ENCODE results near the gene ZSCAN26. TPM values are rescaled to one million over a fixed set of nuclear protein-coding genes. Genes with fewer than 3 reads are reported as not detected.
"Not testable (repeated sequence)": the region's sequence is repeated elsewhere in the genome, so short reads cannot be mapped to it uniquely, and the experiment has no call there.

ZSCAN26 gene
- total and polyA plus RNA-seq, 2 experiments from 2014 or later = 15.0 to 17.5 TPM

DNA sequence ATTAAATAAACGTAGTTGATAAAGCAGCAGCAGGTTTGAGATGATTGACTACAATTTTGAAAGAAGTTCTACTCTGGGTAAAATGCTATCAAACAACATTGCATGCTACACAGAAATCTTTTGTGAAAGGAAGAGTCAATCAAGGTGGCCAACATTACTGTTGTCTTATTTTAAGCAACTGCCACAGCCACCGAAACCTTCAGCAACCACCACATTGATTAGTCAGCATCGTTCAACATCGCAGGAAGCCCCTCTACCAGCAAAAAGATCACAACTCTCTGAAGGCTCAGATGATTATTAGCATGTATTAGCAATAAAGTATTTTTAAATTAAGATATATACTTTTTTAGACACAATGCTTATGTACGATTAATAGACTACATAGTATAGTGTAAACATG, 28.4 kb downstream of the ZSCAN26 start:
- no peak for DNase-seq
- H3K9me3 ChIP-seq (ENCODE audit: low read depth) = no peaks in the 10 kb centered on the region
- H3K9ac ChIP-seq = no peak overlapping the region
- H2AFZ ChIP-seq = no peak overlapping the region
- H3K27ac ChIP-seq = no peak overlapping the region
- no peaks in the 10 kb centered on the region for H4K20me1 ChIP-seq (ENCODE audit: insufficient read depth)
- H3K36me3 ChIP-seq (ENCODE audit: low read depth) = no peaks in the 10 kb centered on the region
- TF ChIP-seq EZH2 (IDR thresholded peaks at IDR 0.05; ENCODE audit: insufficient read depth, poor library complexity, severe bottlenecking) (no peak), EZH2phosphoT487 (IDR thresholded peaks at IDR 0.05; ENCODE audit: insufficient read depth, low read depth) (no peak)
- no peaks in the 10 kb centered on the region for H3K79me2 ChIP-seq (ENCODE audit: insufficient read depth)
- H3K4me1 ChIP-seq (ENCODE audit: insufficient read depth) = no peaks in the 10 kb centered on the region
- H3K27me3 ChIP-seq (replicated peaks; ENCODE audit: insufficient read depth) = no peaks in the 10 kb centered on the region
- H3F3A ChIP-seq (ENCODE audit: insufficient read depth) = no peaks in the 10 kb centered on the region
- no peaks in the 10 kb centered on the region for H3K9me2 ChIP-seq (ENCODE audit: insufficient read depth)
- no peak overlapping the region for H3K4me2 ChIP-seq (ENCODE audit: unreplicated experiment)
- in situ Hi-C loops (cut with MboI) = no loop called here
- 95 to 97% methylated on average over 5 of the region's 5 CpGs for WGBS, 2 experiments (ENCODE audit: low coverage in 1 of 2, low lambda C conversion rate in 2 of 2, missing lambda C conversion rate in 2 of 2)
- no peak overlapping the region for H3K4me3 ChIP-seq

DNA sequence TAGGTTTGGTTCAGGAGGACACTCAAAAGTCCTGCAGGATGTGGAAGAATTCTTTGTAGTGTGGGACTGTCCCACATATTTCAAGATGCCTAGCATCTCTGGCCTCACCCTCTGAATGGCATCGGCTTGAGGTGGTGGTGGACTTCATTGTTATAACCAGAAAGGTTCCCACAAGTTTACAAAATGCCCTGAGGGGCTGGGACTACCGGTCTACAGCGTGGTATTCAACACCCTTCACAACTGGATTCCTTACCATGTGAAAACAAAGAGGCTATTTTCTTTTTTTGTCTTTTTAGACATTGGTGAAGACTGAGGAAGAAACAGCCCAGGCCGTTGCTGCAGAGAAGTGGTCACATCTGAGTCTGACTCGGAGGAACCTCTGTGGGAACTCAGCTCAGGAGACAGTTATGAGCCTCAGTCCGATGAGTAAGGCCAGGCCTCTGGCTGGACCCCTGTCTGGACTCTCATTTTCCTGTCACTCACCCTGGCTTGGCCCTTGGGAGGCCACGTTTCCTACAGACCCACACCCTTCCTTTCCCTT, 29.6 kb downstream of the ZSCAN26 start:
- WGBS, 2 experiments (ENCODE audit: low coverage in 1 of 2, low lambda C conversion rate in 2 of 2, missing lambda C conversion rate in 2 of 2) = 95 to 98% methylated on average over 7 of the region's 7 CpGs

DNA sequence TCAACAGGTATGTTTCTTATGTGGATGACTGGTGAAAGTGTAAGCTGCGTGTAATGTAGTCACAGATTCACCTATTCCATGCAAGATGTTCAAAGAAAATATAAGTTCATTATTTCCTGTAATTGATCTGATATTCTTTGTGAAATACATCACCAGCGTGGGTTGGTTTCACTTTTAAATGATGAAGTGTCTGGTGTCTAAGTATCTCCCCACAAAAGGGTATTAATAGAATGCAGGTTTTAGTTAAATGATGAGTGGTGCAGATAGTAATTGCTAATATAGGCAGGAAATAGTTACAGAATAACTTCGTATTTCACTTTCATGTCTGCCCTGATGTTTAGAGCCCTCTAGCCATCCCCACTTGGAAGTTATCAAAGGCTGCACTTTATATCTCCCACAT, 36.6 kb downstream of the ZSCAN26 start:
- in situ Hi-C loops (cut with MboI) = no loop called here
- H3K27ac ChIP-seq = no peak overlapping the region
- no peaks in the 10 kb centered on the region for H3K4me1 ChIP-seq (ENCODE audit: insufficient read depth)
- WGBS, 2 experiments (ENCODE audit: low coverage in 1 of 2, low lambda C conversion rate in 2 of 2, missing lambda C conversion rate in 2 of 2) = 97 to 98% methylated on average over 3 of the region's 3 CpGs
- no peaks in the 10 kb centered on the region for H3K27me3 ChIP-seq (replicated peaks; ENCODE audit: insufficient read depth)
- H2AFZ ChIP-seq = no peak overlapping the region
- H3K9me2 ChIP-seq (ENCODE audit: insufficient read depth) = no peaks in the 10 kb centered on the region
- DNase-seq = no peak
- no peaks in the 10 kb centered on the region for H3F3A ChIP-seq (ENCODE audit: insufficient read depth)
- no peak overlapping the region for H3K4me3 ChIP-seq
- TF ChIP-seq EZH2phosphoT487 (IDR thresholded peaks at IDR 0.05; ENCODE audit: insufficient read depth, low read depth) (no peak), EZH2 (IDR thresholded peaks at IDR 0.05; ENCODE audit: insufficient read depth, poor library complexity, severe bottlenecking) (no peak)
- H3K9ac ChIP-seq = no peak overlapping the region
- no peaks in the 10 kb centered on the region for H3K79me2 ChIP-seq (ENCODE audit: insufficient read depth)
- H3K9me3 ChIP-seq (ENCODE audit: low read depth) = no peaks in the 10 kb centered on the region
- no peaks in the 10 kb centered on the region for H4K20me1 ChIP-seq (ENCODE audit: insufficient read depth)
- peaks cover 7% of the 10 kb centered on the region; the same call in 1 of the 2 replicates for H3K36me3 ChIP-seq (ENCODE audit: low read depth)
- H3K4me2 ChIP-seq (ENCODE audit: unreplicated experiment) = no peak overlapping the region

More for the DNA sequence above, 29.6 kb downstream of the ZSCAN26 start:
- H3K4me1 ChIP-seq (ENCODE audit: insufficient read depth) = no peaks in the 10 kb centered on the region
- no peaks in the 10 kb centered on the region for H3K79me2 ChIP-seq (ENCODE audit: insufficient read depth)
- DNase-seq = no peak
- no peak overlapping the region for H3K9ac ChIP-seq
- H2AFZ ChIP-seq = no peak overlapping the region
- no peaks in the 10 kb centered on the region for H4K20me1 ChIP-seq (ENCODE audit: insufficient read depth)
- no peaks in the 10 kb centered on the region for H3F3A ChIP-seq (ENCODE audit: insufficient read depth)
- no peak overlapping the region for H3K27ac ChIP-seq
- no peaks in the 10 kb centered on the region for H3K9me2 ChIP-seq (ENCODE audit: insufficient read depth)
- H3K36me3 ChIP-seq (ENCODE audit: low read depth) = peaks cover 7% of the 10 kb centered on the region; the same call in 1 of the 2 replicates
- TF ChIP-seq EZH2phosphoT487 (IDR thresholded peaks at IDR 0.05; ENCODE audit: insufficient read depth, low read depth) (no peak), EZH2 (IDR thresholded peaks at IDR 0.05; ENCODE audit: insufficient read depth, poor library complexity, severe bottlenecking) (no peak)
- H3K9me3 ChIP-seq (ENCODE audit: low read depth) = no peaks in the 10 kb centered on the region
- no peak overlapping the region for H3K4me3 ChIP-seq
- H3K27me3 ChIP-seq (replicated peaks; ENCODE audit: insufficient read depth) = no peaks in the 10 kb centered on the region
- in situ Hi-C loops (cut with MboI) = no loop called here
- no peak overlapping the region for H3K4me2 ChIP-seq (ENCODE audit: unreplicated experiment)

DNA sequence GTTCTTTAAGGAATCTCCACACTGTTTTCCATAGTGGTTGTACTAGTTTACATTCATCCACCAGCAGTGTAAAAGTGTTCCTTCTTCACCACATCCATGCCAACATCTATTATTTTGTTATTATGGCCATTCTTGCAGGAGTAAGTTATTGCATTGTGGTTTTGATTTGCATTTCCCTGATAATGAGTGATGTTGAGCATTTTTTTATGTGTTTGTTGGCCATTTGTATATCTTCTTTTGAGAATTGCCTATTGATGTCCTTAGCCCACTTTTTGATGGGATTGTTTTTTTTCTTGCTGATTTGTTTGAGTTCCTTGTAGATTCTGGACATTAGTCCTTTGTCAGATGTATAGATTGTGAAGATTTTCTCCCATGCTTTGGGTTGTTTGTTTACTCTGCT, 39.4 kb downstream of the ZSCAN26 start:
- in situ Hi-C loops (cut with MboI); H3F3A ChIP-seq (ENCODE audit: insufficient read depth); H2AFZ ChIP-seq: not testable (repeated sequence)

More for the DNA sequence above, 39.4 kb downstream of the ZSCAN26 start:
- not testable (repeated sequence) for H3K36me3 ChIP-seq (ENCODE audit: low read depth); H3K27me3 ChIP-seq (replicated peaks; ENCODE audit: insufficient read depth); DNase-seq; H3K9me2 ChIP-seq (ENCODE audit: insufficient read depth); H3K9ac ChIP-seq; H4K20me1 ChIP-seq (ENCODE audit: insufficient read depth); H3K4me2 ChIP-seq (ENCODE audit: unreplicated experiment); H3K9me3 ChIP-seq (ENCODE audit: low read depth); H3K4me1 ChIP-seq (ENCODE audit: insufficient read depth); H3K27ac ChIP-seq; H3K4me3 ChIP-seq; H3K79me2 ChIP-seq (ENCODE audit: insufficient read depth)

Data from GM23248 (cell line).